Hindlimb muscle (tissue), 1 donor: ENCODE results near the gene FOXA1. TPM values are rescaled to one million over a fixed set of nuclear protein-coding genes. Genes with fewer than 3 reads are reported as not detected.

Experiments used
- DNase-seq: peaks from one replicate; pipeline ENCODE4 v3.0.0-alpha.2; 2013
- polyA plus RNA-seq: library from polyadenylated mRNA; unstranded; fragments of 120-200 nt; gene quantifications from one replicate; pipeline ENCODE4 v1.2.1, GENCODE V29; 2013; ENCODE audit not compliant: insufficient read length

FOXA1 gene
- polyA plus RNA-seq, 1 donor = 0.27 TPM

- no peak for DNase-seq
These were observed 5.2 kb downstream of the FOXA1 start for GRCh38 chr14:37589715-37590427.

- no peak for DNase-seq
These were observed 5.9 kb downstream of the FOXA1 start for GRCh38 chr14:37588956-37589714.

- DNase-seq = no peak
These were observed 6.4 kb downstream of the FOXA1 start for GRCh38 chr14:37588667-37588955.

- DNase-seq = no peak
These were observed 7.0 kb downstream of the FOXA1 start for GRCh38 chr14:37587881-37588666.

GRCh38 chr14:37587131-37587803 is 7.8 kb downstream of the FOXA1 start:
- no peak for DNase-seq

GRCh38 chr14:37586797-37587130 is 8.3 kb downstream of the FOXA1 start:
- no peak for DNase-seq

- DNase-seq = no peak
These were observed 8.9 kb downstream of the FOXA1 start for GRCh38 chr14:37585971-37586796.

- no peak for DNase-seq
These were observed 9.9 kb downstream of the FOXA1 start for GRCh38 chr14:37585101-37585511.

GRCh38 chr14:37584211-37585100 is 10.6 kb downstream of the FOXA1 start:
- DNase-seq = no peak

GRCh38 chr14:37583358-37584210 is 11.5 kb downstream of the FOXA1 start:
- DNase-seq = no peak

- no peak for DNase-seq
These were observed 14.9 kb downstream of the FOXA1 start for GRCh38 chr14:37580146-37580545.

GRCh38 chr14:37579274-37579673 is 15.8 kb downstream of the FOXA1 start:
- DNase-seq = no peak

- DNase-seq = no peak
These were observed 21.7 kb downstream of the FOXA1 start for GRCh38 chr14:37573356-37573755.

- DNase-seq = no peak
These were observed 23.7 kb downstream of the FOXA1 start for GRCh38 chr14:37571391-37571790.

GRCh38 chr14:37569729-37570128 is 25.3 kb downstream of the FOXA1 start:
- no peak for DNase-seq

- DNase-seq = no peak
These were observed 28.2 kb downstream of the FOXA1 start for GRCh38 chr14:37566811-37567371.

GRCh38 chr14:37565550-37565949 is 29.5 kb downstream of the FOXA1 start:
- no peak for DNase-seq

- DNase-seq = no peak
These were observed 31.9 kb downstream of the FOXA1 start for GRCh38 chr14:37563189-37563588.

GRCh38 chr14:37559386-37559785 is 35.7 kb downstream of the FOXA1 start:
- DNase-seq = no peak

- DNase-seq = no peak
These were observed 36.3 kb downstream of the FOXA1 start for GRCh38 chr14:37558740-37559139.
